Mammary epithelial cell (primary cell): ENCODE data around the gene PID1.

Experiments
- EZH2 ChIP-seq: IDR thresholded peaks from 2 replicates; pipeline ENCODE4 v1.6.1; 2012; ENCODE audit warnings: low read length, inconsistent platforms, borderline replicate concordance
- TF ChIP-seq, protein P1 (sequence below), 2 donors: IDR thresholded peaks in 1 of 2; conservative IDR thresholded peaks in 1 of 2; 2 replicates each; pipeline ENCODE4 v1.5.1; 2011 to 2012; ENCODE audit warnings: inconsistent platforms in 2 of 2, low read length in 2 of 2, mild to moderate bottlenecking in 2 of 2, control low read depth in 1 of 2, low read depth in 1 of 2; ENCODE audit not compliant: insufficient read depth in 1 of 2; ENCODE audit errors: extremely low read depth in 1 of 2

DNA sequence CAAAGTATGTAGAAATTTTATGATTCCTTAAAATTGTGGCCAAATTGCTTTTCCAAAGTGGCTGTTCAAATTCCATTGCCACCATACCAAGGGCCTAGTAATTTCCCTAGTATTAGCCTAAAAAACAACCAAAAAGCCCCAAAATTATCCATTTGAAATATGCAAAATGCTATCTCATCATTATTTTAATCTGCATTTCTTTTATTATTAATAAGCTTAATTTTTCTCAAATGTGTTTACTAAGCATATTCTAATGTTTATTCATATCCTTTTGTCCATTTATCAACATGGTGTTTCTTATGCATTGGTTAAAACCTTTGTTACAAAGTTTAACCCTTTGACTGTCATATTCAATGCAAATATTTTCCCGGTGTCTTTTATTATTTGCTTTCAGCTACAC, 48.0 kb downstream of the PID1 start:
- TF ChIP-seq, protein P1, sequence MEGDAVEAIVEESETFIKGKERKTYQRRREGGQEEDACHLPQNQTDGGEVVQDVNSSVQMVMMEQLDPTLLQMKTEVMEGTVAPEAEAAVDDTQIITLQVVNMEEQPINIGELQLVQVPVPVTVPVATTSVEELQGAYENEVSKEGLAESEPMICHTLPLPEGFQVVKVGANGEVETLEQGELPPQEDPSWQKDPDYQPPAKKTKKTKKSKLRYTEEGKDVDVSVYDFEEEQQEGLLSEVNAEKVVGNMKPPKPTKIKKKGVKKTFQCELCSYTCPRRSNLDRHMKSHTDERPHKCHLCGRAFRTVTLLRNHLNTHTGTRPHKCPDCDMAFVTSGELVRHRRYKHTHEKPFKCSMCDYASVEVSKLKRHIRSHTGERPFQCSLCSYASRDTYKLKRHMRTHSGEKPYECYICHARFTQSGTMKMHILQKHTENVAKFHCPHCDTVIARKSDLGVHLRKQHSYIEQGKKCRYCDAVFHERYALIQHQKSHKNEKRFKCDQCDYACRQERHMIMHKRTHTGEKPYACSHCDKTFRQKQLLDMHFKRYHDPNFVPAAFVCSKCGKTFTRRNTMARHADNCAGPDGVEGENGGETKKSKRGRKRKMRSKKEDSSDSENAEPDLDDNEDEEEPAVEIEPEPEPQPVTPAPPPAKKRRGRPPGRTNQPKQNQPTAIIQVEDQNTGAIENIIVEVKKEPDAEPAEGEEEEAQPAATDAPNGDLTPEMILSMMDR (conservative IDR thresholded peaks at IDR 0.05 in 1 of 2, IDR thresholded peaks at IDR 0.05 in 1 of 2; ENCODE audit: extremely low read depth in 1 of 2, insufficient read depth in 1 of 2, low read depth in 1 of 2, low read length in 2 of 2) = no peak
- TF ChIP-seq EZH2 = no peak
